Gastroesophageal sphincter (tissue), 4 donors: ENCODE results near the gene SH3RF2. TPM values are rescaled to one million over a fixed set of nuclear protein-coding genes. Genes with fewer than 3 reads are reported as not detected.

Source experiments
- ATAC-seq: fragments of 150-250 bp; one replicate; pipeline ENCODE4 v1.9.1; 2016; ENCODE audit warnings: mild to moderate bottlenecking, moderate library complexity
- H3K27ac ChIP-seq, 4 donors: fragments of 200-600 bp; sonication (generic) in 3 of 4; 1 replicate in 3 of 4; 2 replicates in 1 of 4; pipeline ENCODE4 v1.5.1; 2016 to 2019
- H3K27me3 ChIP-seq: fragments of 200-600 bp; sonication (generic); one replicate; pipeline ENCODE4 v1.5.1; 2019
- H3K36me3 ChIP-seq, 2 donors: fragments of 200-600 bp; sonication (generic); one replicate each; pipeline ENCODE4 v1.5.1; 2019; ENCODE audit warnings: control low read depth in 1 of 2
- H3K4me1 ChIP-seq, 3 donors: fragments of 200-600 bp; sonication (generic); 1 replicate in 2 of 3; 2 replicates in 1 of 3; pipeline ENCODE4 v1.5.1; 2016 to 2019; ENCODE audit warnings: control low read depth in 2 of 3
- H3K4me3 ChIP-seq, 2 donors: fragments of 200-600 bp; sonication (generic); one replicate each; pipeline ENCODE4 v1.5.1; 2019; ENCODE audit warnings: mild to moderate bottlenecking in 1 of 2, moderate library complexity in 1 of 2
- H3K9me3 ChIP-seq, 3 donors: fragments of 200-600 bp; sonication (generic); one replicate each; pipeline ENCODE4 v1.5.1; 2017 to 2019; ENCODE audit warnings: control low read depth in 2 of 3
- EP300 ChIP-seq: sonication (generic); formaldehyde crosslinking; IDR thresholded peaks from one replicate; pipeline ENCODE4 v1.6.1; 2017; ENCODE audit warnings: antibody characterized with exemption, mild to moderate bottlenecking
- POLR2A ChIP-seq, 2 donors: fragments of 450-650 bp; IDR thresholded peaks; one replicate each; pipeline ENCODE4 v1.6.1; 2017; ENCODE audit warnings: antibody characterized with exemption in 2 of 2, mild to moderate bottlenecking in 2 of 2, moderate library complexity in 1 of 2
- POLR2AphosphoS5 ChIP-seq: sonication (generic); formaldehyde crosslinking; IDR thresholded peaks from one replicate; pipeline ENCODE4 v1.6.1; 2017; ENCODE audit warnings: antibody characterized with exemption
- WGBS, 2 donors: methylation state at CpG; one replicate each; pipeline ENCODE4 v1.1.5; 2018; ENCODE audit warnings: low coverage in 1 of 2; 5-methylcytosine and 5-hydroxymethylcytosine counted together
- total RNA-seq, 4 donors: library from RNA; depleted of rRNA; stranded (reverse); fragments of >200 nt; gene quantifications; one replicate each; pipeline ENCODE4 v1.1.0, GENCODE V29; 2016
- TF ChIP-seq, protein P1 (sequence below), 4 experiments: fragments of 200-600 bp in 2 of 4; fragments of 450-650 bp in 2 of 4; sonication (generic) in 1 of 4; IDR thresholded peaks; one replicate each; pipeline ENCODE4 v1.5.1; 2017 to 2019; ENCODE audit warnings: antibody characterized with exemption in 4 of 4, mild to moderate bottlenecking in 2 of 4, moderate library complexity in 2 of 4

SH3RF2 gene
- total RNA-seq, 4 donors from 2014 or later: 0.27 to 5.2 (median 1.0) TPM

DNA sequence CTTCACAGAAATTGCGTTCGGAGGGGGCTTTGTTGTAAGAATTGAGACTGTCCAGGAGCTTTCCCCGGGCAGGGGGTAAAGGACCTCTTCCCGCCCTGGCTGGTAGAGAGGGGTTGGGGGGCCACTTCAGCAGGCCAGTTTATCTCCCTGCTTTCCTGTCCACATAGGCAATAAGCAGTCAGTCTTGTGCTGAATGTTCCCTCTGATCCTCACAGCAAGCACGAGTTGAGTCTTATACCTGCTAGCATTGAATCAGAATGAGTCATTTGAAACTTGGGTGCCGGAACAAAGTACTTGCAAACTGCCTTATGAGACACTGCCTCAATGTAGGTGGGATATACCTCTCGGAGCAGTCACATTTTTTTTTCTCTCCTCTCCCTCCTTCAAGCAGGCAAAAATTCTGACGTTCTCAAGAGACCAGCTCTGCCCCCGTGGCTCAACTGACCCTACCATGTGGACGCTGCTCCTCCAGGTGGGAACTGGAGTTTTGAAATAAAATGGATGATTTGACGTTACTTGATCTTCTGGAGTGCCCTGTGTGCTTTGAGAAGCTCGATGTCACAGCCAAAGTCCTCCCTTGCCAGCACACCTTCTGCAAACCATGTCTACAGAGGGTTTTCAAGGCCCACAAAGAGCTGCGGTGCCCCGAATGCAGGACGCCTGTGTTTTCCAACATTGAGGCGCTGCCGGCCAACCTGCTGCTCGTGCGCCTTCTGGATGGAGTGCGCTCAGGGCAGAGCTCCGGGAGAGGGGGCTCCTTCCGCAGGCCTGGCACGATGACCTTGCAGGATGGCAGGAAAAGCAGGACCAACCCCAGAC lies 1.3 kb downstream of the SH3RF2 start:
- H3K4me1 ChIP-seq: peaks cover 0 to 25% (median 0%) of the 10 kb centered on the region in 3 donors
- H3K27ac ChIP-seq: no peak overlapping the region
- H3K36me3 ChIP-seq: no peaks in the 10 kb centered on the region
- no peaks in the 10 kb centered on the region for H3K9me3 ChIP-seq
- ATAC-seq: no peak
- no peaks in the 10 kb centered on the region for H3K27me3 ChIP-seq
- TF ChIP-seq EP300 (no peak), POLR2AphosphoS5 (no peak), POLR2A (IDR thresholded peaks at IDR 0.05) (no peak)
- TF ChIP-seq, protein P1, sequence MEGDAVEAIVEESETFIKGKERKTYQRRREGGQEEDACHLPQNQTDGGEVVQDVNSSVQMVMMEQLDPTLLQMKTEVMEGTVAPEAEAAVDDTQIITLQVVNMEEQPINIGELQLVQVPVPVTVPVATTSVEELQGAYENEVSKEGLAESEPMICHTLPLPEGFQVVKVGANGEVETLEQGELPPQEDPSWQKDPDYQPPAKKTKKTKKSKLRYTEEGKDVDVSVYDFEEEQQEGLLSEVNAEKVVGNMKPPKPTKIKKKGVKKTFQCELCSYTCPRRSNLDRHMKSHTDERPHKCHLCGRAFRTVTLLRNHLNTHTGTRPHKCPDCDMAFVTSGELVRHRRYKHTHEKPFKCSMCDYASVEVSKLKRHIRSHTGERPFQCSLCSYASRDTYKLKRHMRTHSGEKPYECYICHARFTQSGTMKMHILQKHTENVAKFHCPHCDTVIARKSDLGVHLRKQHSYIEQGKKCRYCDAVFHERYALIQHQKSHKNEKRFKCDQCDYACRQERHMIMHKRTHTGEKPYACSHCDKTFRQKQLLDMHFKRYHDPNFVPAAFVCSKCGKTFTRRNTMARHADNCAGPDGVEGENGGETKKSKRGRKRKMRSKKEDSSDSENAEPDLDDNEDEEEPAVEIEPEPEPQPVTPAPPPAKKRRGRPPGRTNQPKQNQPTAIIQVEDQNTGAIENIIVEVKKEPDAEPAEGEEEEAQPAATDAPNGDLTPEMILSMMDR (IDR thresholded peaks at IDR 0.05): no peak
- WGBS, 2 donors: 66 to 88% methylated on average over 7 to 10 of the region's 23 CpGs
- no peak overlapping the region for H3K4me3 ChIP-seq

DNA sequence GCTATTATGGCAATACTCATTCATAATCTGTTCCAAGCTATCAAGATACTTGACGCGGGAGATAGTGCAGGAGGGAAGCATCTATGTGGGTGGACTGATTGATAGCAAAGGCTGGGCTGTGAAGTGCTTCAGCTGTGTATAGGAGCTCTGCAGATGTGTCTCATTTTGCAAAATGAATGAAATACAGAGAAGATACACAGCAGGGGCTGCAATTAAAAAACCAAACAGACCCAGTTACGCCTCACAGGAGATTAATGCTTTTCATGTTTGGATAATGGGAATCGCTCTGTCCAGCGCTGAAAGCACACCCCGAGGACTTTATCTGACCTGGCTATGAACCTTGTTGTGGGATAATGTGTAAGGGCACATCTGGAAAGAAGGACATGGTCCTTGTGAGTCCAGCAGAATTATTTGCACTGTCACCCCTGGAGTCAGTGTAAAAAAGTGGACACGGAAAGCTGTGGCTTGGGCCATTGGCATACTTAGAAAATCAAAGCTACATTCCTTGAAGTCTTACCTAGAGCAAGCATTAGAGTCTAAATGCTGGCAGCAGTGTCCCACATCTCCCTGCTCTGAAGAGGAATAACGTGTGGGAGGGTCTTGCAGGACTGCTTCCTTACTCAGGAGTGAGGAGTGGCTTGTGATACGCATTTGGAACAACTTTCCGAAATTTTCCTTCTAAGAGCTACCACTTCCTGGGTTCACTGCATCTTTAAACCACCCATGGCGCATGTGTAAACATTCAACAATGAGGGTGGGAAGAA lies 2.6 kb downstream of the SH3RF2 start:
- no peak overlapping the region for H3K27ac ChIP-seq
- peaks cover 0 to 25% (median 0%) of the 10 kb centered on the region in 3 donors for H3K4me1 ChIP-seq
- no peak for ATAC-seq
- H3K27me3 ChIP-seq: no peaks in the 10 kb centered on the region
- no peaks in the 10 kb centered on the region for H3K9me3 ChIP-seq
- H3K4me3 ChIP-seq: no peak overlapping the region
- H3K36me3 ChIP-seq: no peaks in the 10 kb centered on the region
- TF ChIP-seq POLR2AphosphoS5 (no peak), POLR2A (IDR thresholded peaks at IDR 0.05) (no peak), EP300 (no peak)
- TF ChIP-seq, protein P1 (IDR thresholded peaks at IDR 0.05): no peak
- 32 to 40% methylated on average over 7 to 10 of the region's 11 CpGs for WGBS, 2 donors

GRCh38 chr5:145939540-145940065 lies 3.2 kb downstream of the SH3RF2 start:
- H3K27ac ChIP-seq: no peak overlapping the region
- 78 to 86% methylated on average over 3 to 4 of the region's 4 CpGs for WGBS, 2 donors
- no peaks in the 10 kb centered on the region for H3K27me3 ChIP-seq
- peaks cover 0 to 25% (median 0%) of the 10 kb centered on the region in 3 donors for H3K4me1 ChIP-seq
- H3K36me3 ChIP-seq: no peaks in the 10 kb centered on the region
- TF ChIP-seq POLR2A (IDR thresholded peaks at IDR 0.05) (no peak), POLR2AphosphoS5 (no peak), EP300 (no peak)
- TF ChIP-seq, protein P1 (IDR thresholded peaks at IDR 0.05): no peak
- no peaks in the 10 kb centered on the region for H3K9me3 ChIP-seq
- ATAC-seq: no peak
- H3K4me3 ChIP-seq: no peak overlapping the region

GRCh38 chr5:145941096-145941447 lies 4.7 kb downstream of the SH3RF2 start:
- Histone ChIP-seq H3K4me1 (peaks cover 0 to 17% (median 0%) of the 10 kb centered on the region in 3 donors), H3K4me3 (no peak overlapping the region), H3K36me3 (no peaks in the 10 kb centered on the region), H3K27me3 (no peaks in the 10 kb centered on the region), H3K27ac (no peak overlapping the region), H3K9me3 (no peaks in the 10 kb centered on the region)
- 83% methylated on average over 1 of the region's 2 CpGs; no CpG with 5 or more reads in 1 of the 2 donors for WGBS, 2 donors
- no peak for TF ChIP-seq POLR2A (IDR thresholded peaks at IDR 0.05)
- TF ChIP-seq EP300: no peak
- TF ChIP-seq, protein P1 (IDR thresholded peaks at IDR 0.05): no peak
- no peak for TF ChIP-seq POLR2AphosphoS5
- no peak for ATAC-seq
